Neural progenitor cell (in vitro differentiated cells): ENCODE measurements around the gene PRIMA1. TPM values are rescaled to one million over a fixed set of nuclear protein-coding genes. Genes with fewer than 3 reads are reported as not detected.

Experiments used
- DNase-seq: peaks from one replicate; pipeline ENCODE4 v3.0.0-alpha.2; 2016; ENCODE audit warnings: low spot score
- H2AFZ ChIP-seq: fragments of 200-600 bp; sonication (generic); replicated peaks from 2 replicates; pipeline ENCODE4 v1.6.1; 2016; ENCODE audit warnings: antibody characterized with exemption
- H3F3A ChIP-seq: fragments of 200-600 bp; sonication (generic); 2 replicates; pipeline ENCODE4 v1.6.1; 2016; ENCODE audit warnings: antibody characterized with exemption, low read depth
- H3K27ac ChIP-seq: fragments of 200-600 bp; sonication (generic); 2 replicates; pipeline ENCODE4 v1.5.1; 2016; ENCODE audit warnings: mild to moderate bottlenecking
- H3K27me3 ChIP-seq: fragments of 200-600 bp; sonication (generic); 2 replicates; pipeline ENCODE4 v1.6.1; 2016; ENCODE audit warnings: mild to moderate bottlenecking, moderate library complexity
- H3K36me3 ChIP-seq: fragments of 200-600 bp; sonication (generic); 2 replicates; pipeline ENCODE4 v1.5.1; 2016
- H3K4me1 ChIP-seq: fragments of 200-600 bp; sonication (generic); 2 replicates; pipeline ENCODE4 v1.6.1; 2016; ENCODE audit warnings: mixed run types
- H3K4me2 ChIP-seq: fragments of 200-600 bp; sonication (generic); 2 replicates; pipeline ENCODE4 v1.6.1; 2016
- H3K4me3 ChIP-seq: fragments of 200-600 bp; sonication (generic); 2 replicates; pipeline ENCODE4 v1.5.1; 2016
- H3K79me2 ChIP-seq: fragments of 200-600 bp; sonication (generic); 2 replicates; pipeline ENCODE4 v1.6.1; 2016; ENCODE audit warnings: low read depth
- H3K9ac ChIP-seq: fragments of 200-600 bp; sonication (generic); 2 replicates; pipeline ENCODE4 v1.6.1; 2016
- H3K9me3 ChIP-seq: fragments of 200-600 bp; sonication (generic); 2 replicates; pipeline ENCODE4 v1.5.1; 2016; ENCODE audit warnings: low read depth
- H4K20me1 ChIP-seq: fragments of 200-600 bp; sonication (generic); 2 replicates; pipeline ENCODE4 v1.6.1; 2016; ENCODE audit warnings: low read depth
- H3K27ac Mint-ChIP-seq: 3 replicates; pipeline ENCODE4 v1.8.0; 2021; ENCODE audit warnings: mixed read lengths
- H3K27me3 Mint-ChIP-seq: 2 replicates; pipeline ENCODE4 v1.8.0; 2022; ENCODE audit warnings: low read depth, mild to moderate bottlenecking, inconsistent platforms, moderate library complexity, mixed read lengths; ENCODE audit not compliant: insufficient read depth
- H3K36me3 Mint-ChIP-seq: 3 replicates; pipeline ENCODE4 v1.8.0; 2021; ENCODE audit warnings: mixed read lengths
- H3K4me1 Mint-ChIP-seq: 3 replicates; pipeline ENCODE4 v1.8.0; 2021; ENCODE audit warnings: mixed read lengths
- H3K4me3 Mint-ChIP-seq: 3 replicates; pipeline ENCODE4 v1.8.0; 2021; ENCODE audit warnings: mild to moderate bottlenecking, moderate library complexity, mixed read lengths
- H3K9me3 Mint-ChIP-seq: 3 replicates; pipeline ENCODE4 v1.8.0; 2020; ENCODE audit warnings: mixed read lengths
- EZH2 ChIP-seq: fragments of 200-600 bp; sonication (generic); IDR thresholded peaks from 2 replicates; pipeline ENCODE4 v1.6.1; 2017; ENCODE audit warnings: antibody characterized with exemption, mild to moderate bottlenecking, moderate library complexity
- EZH2phosphoT487 ChIP-seq: fragments of 200-600 bp; sonication (generic); IDR thresholded peaks from 2 replicates; pipeline ENCODE4 v1.6.1; 2017; ENCODE audit warnings: antibody characterized with exemption
- total RNA-seq: library from RNA; depleted of rRNA; stranded (reverse); fragments of >200 nt; gene quantifications from 2 replicates; pipeline ENCODE4 v1.2.3, GENCODE V29; 2015; ENCODE audit warnings: low replicate concordance
- TF ChIP-seq, protein P1 (sequence below): fragments of 200-600 bp; sonication (generic); IDR thresholded peaks from 2 replicates; pipeline ENCODE4 v1.5.1; 2017; ENCODE audit warnings: antibody characterized with exemption, mild to moderate bottlenecking

The PRIMA1 gene
- total RNA-seq, 1 donor from 2014 or later = 2.8 TPM

DNA sequence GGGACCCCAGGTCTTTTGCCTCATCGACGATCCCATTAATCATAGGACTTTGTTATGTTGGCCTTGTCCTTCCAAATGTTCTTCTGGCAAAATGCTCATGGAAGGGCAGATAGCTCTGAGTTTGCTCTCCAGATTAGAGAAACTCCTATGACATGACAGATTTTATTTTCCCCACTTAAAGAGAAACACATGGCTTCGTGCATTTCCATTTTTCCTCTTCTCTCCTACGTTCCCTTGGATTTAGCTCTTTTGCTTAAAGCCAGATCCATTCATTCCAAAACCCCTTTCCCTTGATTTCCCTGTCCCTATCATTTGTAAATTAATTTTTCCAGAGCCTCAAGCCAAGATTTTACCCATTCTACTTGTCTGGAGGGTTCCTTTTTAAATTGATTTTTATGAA, 2.9 kb downstream of the PRIMA1 start:
- Histone ChIP-seq H3K27ac (no peak overlapping the region), H3K4me1 (peaks cover 9% of the 10 kb centered on the region), H3K9me3 (no peaks in the 10 kb centered on the region), H3K4me2 (no peak overlapping the region), H3K9ac (no peak overlapping the region), H3K27me3 (peaks cover 23% of the 10 kb centered on the region), H3K36me3 (no peaks in the 10 kb centered on the region), H3K79me2 (no peaks in the 10 kb centered on the region), H2AFZ (no peak overlapping the region), H4K20me1 (peaks cover 9% of the 10 kb centered on the region), H3K4me3 (no peak overlapping the region), H3F3A (peaks cover 30% of the 10 kb centered on the region)
- no peaks in the 10 kb centered on the region for H3K36me3 Mint-ChIP-seq
- TF ChIP-seq EZH2phosphoT487 (no peak), EZH2 (no peak)
- TF ChIP-seq, protein P1, sequence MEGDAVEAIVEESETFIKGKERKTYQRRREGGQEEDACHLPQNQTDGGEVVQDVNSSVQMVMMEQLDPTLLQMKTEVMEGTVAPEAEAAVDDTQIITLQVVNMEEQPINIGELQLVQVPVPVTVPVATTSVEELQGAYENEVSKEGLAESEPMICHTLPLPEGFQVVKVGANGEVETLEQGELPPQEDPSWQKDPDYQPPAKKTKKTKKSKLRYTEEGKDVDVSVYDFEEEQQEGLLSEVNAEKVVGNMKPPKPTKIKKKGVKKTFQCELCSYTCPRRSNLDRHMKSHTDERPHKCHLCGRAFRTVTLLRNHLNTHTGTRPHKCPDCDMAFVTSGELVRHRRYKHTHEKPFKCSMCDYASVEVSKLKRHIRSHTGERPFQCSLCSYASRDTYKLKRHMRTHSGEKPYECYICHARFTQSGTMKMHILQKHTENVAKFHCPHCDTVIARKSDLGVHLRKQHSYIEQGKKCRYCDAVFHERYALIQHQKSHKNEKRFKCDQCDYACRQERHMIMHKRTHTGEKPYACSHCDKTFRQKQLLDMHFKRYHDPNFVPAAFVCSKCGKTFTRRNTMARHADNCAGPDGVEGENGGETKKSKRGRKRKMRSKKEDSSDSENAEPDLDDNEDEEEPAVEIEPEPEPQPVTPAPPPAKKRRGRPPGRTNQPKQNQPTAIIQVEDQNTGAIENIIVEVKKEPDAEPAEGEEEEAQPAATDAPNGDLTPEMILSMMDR = no peak
- H3K4me3 Mint-ChIP-seq = no peak overlapping the region
- peaks cover 17% of the 10 kb centered on the region for H3K4me1 Mint-ChIP-seq
- H3K27ac Mint-ChIP-seq = no peak overlapping the region
- DNase-seq = no peak
- H3K9me3 Mint-ChIP-seq = peaks cover 6% of the 10 kb centered on the region
- H3K27me3 Mint-ChIP-seq = peaks cover 31% of the 10 kb centered on the region

DNA sequence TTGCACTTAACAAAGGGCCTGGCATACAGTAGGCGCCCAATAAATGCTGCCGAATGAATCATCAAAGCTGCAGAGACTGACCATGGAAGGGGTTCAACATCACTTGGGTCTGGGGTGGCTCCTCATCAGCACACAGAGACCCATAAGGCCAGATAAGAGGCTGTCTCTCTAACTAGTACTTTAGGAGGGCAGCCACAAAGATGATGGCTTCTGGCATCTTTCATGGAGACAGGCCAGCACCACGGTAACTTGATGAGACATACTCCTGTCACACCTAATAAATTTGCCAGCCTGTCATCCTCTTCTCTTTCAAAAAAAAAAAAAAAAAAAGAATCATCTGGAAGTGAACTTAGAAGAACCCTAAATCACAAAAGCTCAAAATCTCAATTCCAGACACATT, 3.4 kb downstream of the PRIMA1 start:
- Histone ChIP-seq H3K9ac (no peak overlapping the region), H3K4me1 (peaks cover 8% of the 10 kb centered on the region), H3F3A (peaks cover 24% of the 10 kb centered on the region), H3K27me3 (peaks cover 23% of the 10 kb centered on the region), H3K27ac (no peak overlapping the region), H2AFZ (no peak overlapping the region), H3K9me3 (no peaks in the 10 kb centered on the region), H3K79me2 (no peaks in the 10 kb centered on the region), H3K36me3 (no peaks in the 10 kb centered on the region), H3K4me2 (no peak overlapping the region), H4K20me1 (peaks cover 9% of the 10 kb centered on the region), H3K4me3 (no peak overlapping the region)
- Mint-ChIP-seq H3K27me3 (peaks cover 27% of the 10 kb centered on the region), H3K4me3 (no peak overlapping the region), H3K9me3 (peaks cover 6% of the 10 kb centered on the region), H3K4me1 (peaks cover 13% of the 10 kb centered on the region), H3K36me3 (peaks cover 2% of the 10 kb centered on the region), H3K27ac (no peak overlapping the region)
- no peak for TF ChIP-seq EZH2
- TF ChIP-seq, protein P1 = no peak
- TF ChIP-seq EZH2phosphoT487 = no peak
- no peak for DNase-seq

DNA sequence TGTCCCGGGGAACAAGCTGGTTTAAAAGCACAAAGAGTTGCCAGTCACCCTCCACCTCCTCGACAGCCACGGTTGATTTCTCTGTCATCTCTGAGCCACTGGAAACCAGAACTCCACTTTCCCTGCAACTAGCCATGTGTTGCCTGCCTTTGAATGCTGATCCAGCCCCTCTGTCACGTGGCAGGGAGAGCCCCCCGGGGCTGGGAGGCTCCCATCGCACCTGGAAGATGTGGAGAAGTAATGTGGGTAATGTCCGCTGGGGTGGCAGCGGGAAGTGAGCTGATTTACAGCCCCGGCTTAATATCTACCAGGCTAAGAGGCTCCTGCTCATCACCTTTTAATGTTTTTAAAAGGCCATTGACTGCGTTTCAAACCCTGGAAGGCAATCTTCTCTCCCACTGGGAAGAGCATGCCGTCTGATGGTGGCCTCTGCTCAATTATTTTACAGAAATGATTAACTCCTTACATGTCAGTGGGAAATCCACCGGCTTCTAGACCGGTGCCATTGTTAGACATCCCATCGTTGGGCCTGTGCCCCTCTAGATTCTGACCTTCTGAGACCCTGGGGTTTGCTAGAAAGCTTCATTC, 7.4 kb downstream of the PRIMA1 start:
- Histone ChIP-seq H2AFZ (no peak overlapping the region), H3K27me3 (no peaks in the 10 kb centered on the region), H3F3A (no peaks in the 10 kb centered on the region), H4K20me1 (no peaks in the 10 kb centered on the region), H3K79me2 (no peaks in the 10 kb centered on the region), H3K9me3 (no peaks in the 10 kb centered on the region), H3K4me3 (no peak overlapping the region), H3K27ac (no peak overlapping the region), H3K4me1 (peaks cover 7% of the 10 kb centered on the region), H3K9ac (no peak overlapping the region), H3K4me2 (no peak overlapping the region), H3K36me3 (no peaks in the 10 kb centered on the region)
- no peaks in the 10 kb centered on the region for H3K9me3 Mint-ChIP-seq
- H3K4me1 Mint-ChIP-seq = peaks cover 3% of the 10 kb centered on the region
- no peak overlapping the region for H3K27ac Mint-ChIP-seq
- no peak overlapping the region for H3K4me3 Mint-ChIP-seq
- H3K27me3 Mint-ChIP-seq = peaks cover 7% of the 10 kb centered on the region
- TF ChIP-seq EZH2 (no peak), EZH2phosphoT487 (no peak)
- TF ChIP-seq, protein P1 = no peak
- DNase-seq = no peak
- H3K36me3 Mint-ChIP-seq = peaks cover 4% of the 10 kb centered on the region
